ENCODE results near the gene ING1. TPM values are rescaled to one million over a fixed set of nuclear protein-coding genes. Genes with fewer than 3 reads are reported as not detected.

Gene ING1
- total RNA-seq, 2 experiments from 2014 or later = 19.5 to 21.1 TPM

DNA sequence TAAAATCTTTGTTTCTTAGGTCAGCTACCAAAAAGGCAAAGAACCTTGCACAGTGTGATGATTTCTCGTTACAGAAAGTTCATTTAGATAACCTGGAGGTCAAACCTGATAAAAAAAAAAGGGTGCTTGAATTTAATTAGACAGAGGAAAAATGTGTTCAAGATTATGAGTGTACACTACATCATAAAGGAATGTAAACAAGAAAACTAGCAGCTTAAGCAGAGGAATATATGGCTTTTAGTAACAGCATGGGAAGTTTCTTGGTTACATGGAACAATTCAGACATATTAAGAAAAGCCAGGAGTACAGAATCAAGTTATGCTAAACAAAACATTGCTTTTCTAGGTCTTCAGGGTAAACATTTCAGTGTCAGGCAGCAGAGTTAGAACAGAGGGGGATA, 32.9 kb downstream of the ING1 start:
- Mint-ChIP-seq H3K4me1 (no peaks in the 10 kb centered on the region), H3K36me3 (no peaks in the 10 kb centered on the region), H3K4me3 (no peak overlapping the region), H3K27me3 (peaks cover 2% of the 10 kb centered on the region), H3K27ac (no peak overlapping the region), H3K9me3 (peaks cover 6% of the 10 kb centered on the region)
- no peak for ATAC-seq (ENCODE audit: low read depth)
- DNase-seq = no peak
- POLR2A ChIA-PET = no interaction called here

DNA sequence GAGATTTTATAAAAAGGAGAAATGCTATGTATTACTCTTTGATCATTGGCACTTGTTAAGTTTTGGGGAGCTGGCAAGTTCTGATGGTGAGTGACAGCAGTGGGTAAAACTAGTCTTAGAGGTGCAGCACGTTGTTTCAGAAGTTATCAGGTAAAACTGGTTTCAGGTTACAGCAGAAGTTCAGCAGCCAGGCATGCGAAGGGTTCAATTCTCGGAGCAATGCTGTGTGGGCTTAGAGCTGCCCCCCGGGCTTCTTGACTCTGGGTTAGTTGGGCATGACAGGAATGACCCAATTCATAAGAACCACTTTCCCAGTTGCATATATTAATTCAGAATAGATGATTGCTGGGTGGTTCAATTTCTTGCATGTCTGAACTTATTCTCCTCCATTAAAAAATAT, 34.8 kb downstream of the ING1 start:
- ATAC-seq (ENCODE audit: low read depth) = no peak
- Mint-ChIP-seq H3K9me3 (peaks cover 8% of the 10 kb centered on the region), H3K27ac (no peak overlapping the region), H3K27me3 (peaks cover 5% of the 10 kb centered on the region), H3K36me3 (no peaks in the 10 kb centered on the region), H3K4me3 (no peak overlapping the region), H3K4me1 (no peaks in the 10 kb centered on the region)
- POLR2A ChIA-PET = no interaction called here
- DNase-seq = no peak

DNA sequence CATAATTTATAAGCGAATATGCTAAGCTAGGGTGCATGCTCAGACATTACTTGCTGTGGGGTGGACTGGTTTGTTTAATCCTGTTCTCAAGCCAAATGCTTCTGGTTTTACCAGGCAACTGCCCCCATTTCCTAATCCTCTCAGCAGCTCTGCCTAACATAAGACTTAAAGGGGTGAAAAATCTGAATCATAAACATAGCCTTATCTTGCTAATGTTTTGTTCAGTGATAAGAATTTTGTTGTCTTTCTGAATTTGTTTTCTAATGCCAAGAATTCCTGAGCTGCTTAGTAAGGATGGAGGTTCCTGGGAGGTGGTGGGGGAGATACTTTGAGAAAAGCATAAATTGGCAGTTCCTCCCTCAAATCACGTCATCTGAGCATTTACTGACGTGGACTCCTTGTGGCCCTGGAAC, 42.7 kb downstream of the ING1 start:
- Mint-ChIP-seq H3K4me1 (no peaks in the 10 kb centered on the region), H3K36me3 (no peaks in the 10 kb centered on the region), H3K27ac (no peak overlapping the region), H3K4me3 (no peak overlapping the region), H3K9me3 (peaks cover 4% of the 10 kb centered on the region), H3K27me3 (peaks cover 10% of the 10 kb centered on the region)
- no peak for DNase-seq
- ATAC-seq (ENCODE audit: low read depth) = no peak
- POLR2A ChIA-PET = no interaction called here

DNA sequence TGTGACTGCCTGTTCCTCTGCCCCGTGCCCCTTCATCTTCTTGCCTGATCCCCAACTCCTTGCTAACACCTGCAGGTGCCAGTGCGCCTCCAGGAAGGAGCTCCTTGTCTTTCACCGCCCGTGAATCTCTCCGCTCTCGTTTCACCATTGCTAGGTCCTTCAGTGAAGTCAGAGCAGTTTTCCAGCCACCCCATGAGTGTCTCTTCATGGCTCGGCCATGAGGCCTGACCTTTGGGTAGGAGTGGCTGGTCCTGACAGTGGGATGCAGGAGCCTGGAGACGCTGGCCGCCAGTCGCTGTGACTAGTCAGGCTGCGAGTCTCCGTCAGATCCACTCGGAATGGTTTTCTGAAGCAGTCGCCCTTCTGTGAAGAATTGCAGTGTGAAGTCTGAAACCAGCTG, 43.8 kb downstream of the ING1 start:
- POLR2A ChIA-PET = no interaction called here

DNA sequence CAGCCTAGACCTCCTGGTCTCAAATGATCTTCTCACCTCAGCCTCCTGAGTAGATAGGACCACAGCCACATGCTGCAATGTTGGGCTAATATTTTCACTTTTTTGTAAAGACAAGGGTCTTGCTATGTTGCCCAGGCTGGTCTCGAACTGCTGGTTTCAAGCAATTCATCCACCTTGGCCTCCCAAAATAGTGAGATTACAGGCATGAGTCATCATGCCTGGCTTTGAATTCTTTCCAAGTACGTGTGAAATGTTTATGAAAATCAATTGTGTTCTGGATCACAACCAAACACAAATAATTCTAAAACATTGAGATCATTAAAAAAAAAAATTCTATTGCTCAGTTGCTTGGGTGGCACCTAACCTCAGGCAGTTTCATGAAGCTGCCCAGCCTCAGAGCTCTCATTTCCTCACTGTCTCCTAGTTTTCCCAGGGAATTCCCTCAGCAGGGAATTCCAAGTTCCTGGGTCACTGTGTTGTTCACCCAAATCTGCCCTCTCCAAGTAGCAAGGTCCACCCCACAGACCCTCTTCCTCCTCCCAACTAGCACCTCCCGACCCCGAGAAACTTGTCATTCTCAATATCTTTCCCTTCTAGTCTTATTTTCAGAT, 44.8 kb downstream of the ING1 start:
- Mint-ChIP-seq H3K4me1 (peaks cover 2% of the 10 kb centered on the region), H3K9me3 (peaks cover 5% of the 10 kb centered on the region), H3K27me3 (peaks cover 7% of the 10 kb centered on the region), H3K27ac (no peak overlapping the region), H3K36me3 (no peaks in the 10 kb centered on the region), H3K4me3 (no peak overlapping the region)
- POLR2A ChIA-PET = no interaction called here
- DNase-seq (no peak), ATAC-seq (ENCODE audit: low read depth) (no peak)

More for the DNA sequence above, 43.8 kb downstream of the ING1 start:
- Mint-ChIP-seq H3K36me3 (no peaks in the 10 kb centered on the region), H3K9me3 (peaks cover 4% of the 10 kb centered on the region), H3K27me3 (peaks cover 10% of the 10 kb centered on the region), H3K4me1 (no peaks in the 10 kb centered on the region), H3K4me3 (no peak overlapping the region), H3K27ac (no peak overlapping the region)
- DNase-seq = no peak
- ATAC-seq (ENCODE audit: low read depth) = no peak

DNA sequence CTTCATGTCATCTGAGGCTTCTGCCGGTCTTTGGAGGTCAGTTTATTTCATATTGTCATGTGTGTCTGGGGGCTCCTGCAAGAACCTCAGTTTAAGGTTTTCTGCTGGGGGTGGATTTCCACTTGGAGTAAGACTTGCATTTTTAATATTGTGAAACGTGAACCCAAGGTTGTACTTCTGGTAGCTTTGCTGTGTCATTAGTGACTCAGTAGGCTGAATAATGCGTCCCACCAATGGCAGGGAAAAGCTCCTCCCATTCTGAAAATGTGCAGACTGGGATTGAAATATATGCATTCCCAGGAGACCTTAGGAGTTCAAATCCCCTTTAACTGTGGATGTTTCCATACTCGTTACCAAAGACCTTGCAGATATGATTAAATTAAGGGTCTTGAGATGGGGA, 46.2 kb downstream of the ING1 start:
- H3K27me3 Mint-ChIP-seq = peaks cover 10% of the 10 kb centered on the region
- DNase-seq (no peak), ATAC-seq (ENCODE audit: low read depth) (no peak)
- no peak overlapping the region for H3K27ac Mint-ChIP-seq
- no peak overlapping the region for H3K4me3 Mint-ChIP-seq
- H3K9me3 Mint-ChIP-seq = peaks cover 9% of the 10 kb centered on the region
- POLR2A ChIA-PET = no interaction called here
- no peaks in the 10 kb centered on the region for H3K36me3 Mint-ChIP-seq
- H3K4me1 Mint-ChIP-seq = peaks cover 2% of the 10 kb centered on the region

DNA sequence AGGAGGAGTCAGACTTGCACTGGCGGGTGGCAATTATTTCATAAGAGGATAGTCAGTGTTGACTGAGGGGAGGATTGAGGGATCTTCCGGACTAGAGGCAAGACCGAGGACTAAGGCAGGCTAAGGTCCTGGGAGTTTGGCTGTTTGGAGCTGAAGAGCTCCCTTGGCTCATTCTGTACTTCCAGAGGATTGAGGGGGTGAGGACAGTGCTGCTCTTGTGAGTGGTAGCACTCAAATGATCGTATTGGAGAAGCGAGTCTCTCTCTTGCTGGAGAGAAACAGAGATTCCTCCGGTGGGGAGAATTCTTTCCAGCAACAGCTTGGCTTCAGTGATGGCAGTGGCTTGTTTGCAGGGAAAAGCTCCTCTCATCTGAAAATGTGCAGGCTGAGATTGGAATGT, 47.1 kb downstream of the ING1 start:
- Mint-ChIP-seq H3K9me3 (peaks cover 8% of the 10 kb centered on the region), H3K4me3 (no peak overlapping the region), H3K27ac (no peak overlapping the region), H3K4me1 (peaks cover 2% of the 10 kb centered on the region), H3K36me3 (no peaks in the 10 kb centered on the region), H3K27me3 (peaks cover 10% of the 10 kb centered on the region)
- ATAC-seq (ENCODE audit: low read depth) (no peak), DNase-seq (no peak)
- POLR2A ChIA-PET = no interaction called here

DNA sequence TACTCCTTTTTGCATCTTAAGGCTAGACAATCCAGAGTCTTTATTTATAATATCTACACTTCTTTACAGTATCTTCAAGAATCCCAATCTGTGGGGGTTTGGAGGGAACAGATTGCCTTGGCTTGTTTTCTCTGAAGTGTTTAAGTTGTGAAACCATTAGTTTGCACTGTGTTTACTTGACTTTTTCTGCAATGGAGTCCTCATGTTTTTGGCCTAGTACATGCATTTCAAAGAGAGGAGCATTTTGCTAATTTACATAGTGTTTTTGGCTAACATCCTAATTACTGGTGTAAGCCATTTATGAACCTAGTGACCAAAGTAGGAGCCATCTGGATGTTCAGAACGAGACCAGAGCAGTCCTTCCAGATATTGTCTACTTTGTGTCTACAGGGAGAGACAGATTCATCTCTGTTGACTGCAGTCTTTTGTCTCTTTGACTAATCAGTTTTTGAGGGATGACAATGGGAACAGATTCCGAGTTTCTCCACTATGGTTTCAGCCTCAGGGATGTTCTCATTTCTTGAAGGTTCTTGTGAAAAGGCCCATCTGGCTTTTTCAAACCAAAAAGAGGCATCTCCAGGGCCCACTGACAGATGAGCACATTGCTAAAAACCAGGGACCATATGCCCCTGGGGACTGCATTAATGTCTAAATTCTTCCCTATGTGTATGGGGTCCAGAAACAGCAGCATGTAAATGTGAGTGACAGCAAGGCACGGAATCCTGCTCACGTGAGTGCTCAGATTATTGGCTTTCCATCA, 53.4 kb downstream of the ING1 start:
- POLR2A ChIA-PET = no interaction called here
- H3K27me3 Mint-ChIP-seq = peaks cover 18% of the 10 kb centered on the region
- DNase-seq = no peak
- no peak overlapping the region for H3K4me3 Mint-ChIP-seq
- H3K27ac Mint-ChIP-seq = no peak overlapping the region
- H3K4me1 Mint-ChIP-seq = peaks cover 3% of the 10 kb centered on the region
- peaks cover 8% of the 10 kb centered on the region for H3K9me3 Mint-ChIP-seq
- H3K36me3 Mint-ChIP-seq = no peaks in the 10 kb centered on the region
- no peak for ATAC-seq (ENCODE audit: low read depth)

DNA sequence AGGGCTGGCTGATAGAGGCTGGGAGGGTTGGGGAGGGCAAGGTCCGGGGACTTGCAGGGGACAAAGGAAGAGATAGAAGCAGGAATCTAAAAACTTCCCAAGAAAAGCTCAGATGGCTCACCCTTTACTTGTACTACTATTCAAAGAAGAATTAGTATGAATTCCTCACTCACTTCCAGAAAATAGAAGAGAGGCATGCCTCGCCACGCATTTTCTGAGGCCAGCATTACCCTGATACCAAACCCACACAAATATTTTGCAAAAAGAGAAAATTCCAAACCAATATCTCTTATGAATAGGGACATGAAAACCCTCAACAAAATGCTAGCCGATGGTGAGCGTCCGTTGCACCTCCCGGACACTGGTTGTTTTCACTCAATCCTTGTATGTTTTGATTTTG, 54.0 kb downstream of the ING1 start:
- Mint-ChIP-seq H3K4me1 (peaks cover 3% of the 10 kb centered on the region), H3K27me3 (peaks cover 18% of the 10 kb centered on the region), H3K36me3 (no peaks in the 10 kb centered on the region), H3K4me3 (no peak overlapping the region), H3K9me3 (peaks cover 8% of the 10 kb centered on the region), H3K27ac (no peak overlapping the region)
- ATAC-seq (ENCODE audit: low read depth) (no peak), DNase-seq (no peak)
- POLR2A ChIA-PET = no interaction called here

DNA sequence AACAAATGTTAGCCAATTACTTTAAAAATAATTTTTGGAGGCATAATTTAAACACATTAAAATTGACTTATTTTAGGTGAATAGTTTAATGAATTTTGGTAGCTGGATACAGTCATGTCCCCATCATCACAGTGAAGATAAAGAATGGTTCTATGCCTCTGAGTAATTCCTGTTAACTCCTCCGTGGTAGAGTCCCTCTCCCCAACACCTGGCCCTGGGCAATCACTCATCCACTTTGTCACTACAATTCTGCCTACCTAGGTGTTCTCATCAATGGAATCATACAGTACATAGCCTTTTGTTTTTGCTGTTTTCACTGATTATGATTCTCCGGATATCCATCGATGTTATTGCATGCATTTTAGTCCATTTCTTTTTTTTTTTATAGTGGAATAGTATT, 55.6 kb downstream of the ING1 start:
- DNase-seq = no peak
- ATAC-seq (ENCODE audit: low read depth) = no peak
- H3K4me3 Mint-ChIP-seq = no peak overlapping the region
- H3K36me3 Mint-ChIP-seq = no peaks in the 10 kb centered on the region
- H3K9me3 Mint-ChIP-seq = peaks cover 3% of the 10 kb centered on the region
- no peak overlapping the region for H3K27ac Mint-ChIP-seq
- H3K27me3 Mint-ChIP-seq = peaks cover 17% of the 10 kb centered on the region
- peaks cover 2% of the 10 kb centered on the region for H3K4me1 Mint-ChIP-seq
- POLR2A ChIA-PET = no interaction called here

DNA sequence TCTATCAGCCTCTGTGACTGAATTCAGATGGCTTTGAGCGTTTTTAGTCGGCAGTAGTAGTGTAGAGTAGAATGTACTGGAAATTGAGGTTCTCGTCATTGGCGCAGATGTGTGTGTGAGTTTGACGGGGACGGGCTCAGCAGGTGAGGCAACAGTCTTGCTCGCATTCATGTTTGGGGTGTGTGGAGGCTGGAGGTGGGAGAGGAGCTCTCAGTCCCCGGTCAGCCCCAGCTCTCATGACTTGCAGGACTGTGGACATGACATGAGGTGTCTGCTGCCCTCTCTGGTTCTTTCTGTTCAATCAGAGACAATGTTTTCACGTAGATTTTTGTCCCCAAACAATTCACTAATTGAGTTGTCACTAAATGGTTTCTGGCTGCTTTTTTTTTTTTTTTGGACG, 57.2 kb downstream of the ING1 start:
- no peak for ATAC-seq (ENCODE audit: low read depth)
- Mint-ChIP-seq H3K27me3 (peaks cover 24% of the 10 kb centered on the region), H3K4me1 (peaks cover 4% of the 10 kb centered on the region), H3K9me3 (no peaks in the 10 kb centered on the region), H3K27ac (no peak overlapping the region), H3K4me3 (no peak overlapping the region), H3K36me3 (no peaks in the 10 kb centered on the region)
- POLR2A ChIA-PET = no interaction called here
- DNase-seq = no peak

DNA sequence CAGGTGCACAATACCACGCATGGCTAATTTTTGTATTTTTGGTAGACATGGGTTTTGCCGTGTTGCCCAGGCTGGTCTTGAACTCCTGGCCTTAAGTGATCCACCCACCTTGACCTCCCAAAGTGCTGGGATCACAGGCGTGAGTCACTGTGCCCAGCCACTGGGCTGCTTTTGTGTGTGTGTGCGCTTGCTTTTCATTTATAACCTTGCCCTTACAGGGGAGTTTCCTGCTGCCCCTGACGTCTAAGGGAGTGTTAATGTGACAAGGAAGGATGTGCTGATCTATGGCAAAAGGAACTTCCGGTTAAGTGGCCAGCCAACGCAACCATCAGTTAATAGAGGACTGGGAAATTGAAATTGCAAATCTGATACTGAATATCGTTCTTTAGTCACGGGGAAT, 57.7 kb downstream of the ING1 start:
- Mint-ChIP-seq H3K27ac (no peak overlapping the region), H3K9me3 (no peaks in the 10 kb centered on the region), H3K36me3 (no peaks in the 10 kb centered on the region), H3K4me1 (peaks cover 6% of the 10 kb centered on the region), H3K27me3 (peaks cover 21% of the 10 kb centered on the region), H3K4me3 (no peak overlapping the region)
- no peak for DNase-seq
- no peak for ATAC-seq (ENCODE audit: low read depth)
- POLR2A ChIA-PET = no interaction called here

DNA sequence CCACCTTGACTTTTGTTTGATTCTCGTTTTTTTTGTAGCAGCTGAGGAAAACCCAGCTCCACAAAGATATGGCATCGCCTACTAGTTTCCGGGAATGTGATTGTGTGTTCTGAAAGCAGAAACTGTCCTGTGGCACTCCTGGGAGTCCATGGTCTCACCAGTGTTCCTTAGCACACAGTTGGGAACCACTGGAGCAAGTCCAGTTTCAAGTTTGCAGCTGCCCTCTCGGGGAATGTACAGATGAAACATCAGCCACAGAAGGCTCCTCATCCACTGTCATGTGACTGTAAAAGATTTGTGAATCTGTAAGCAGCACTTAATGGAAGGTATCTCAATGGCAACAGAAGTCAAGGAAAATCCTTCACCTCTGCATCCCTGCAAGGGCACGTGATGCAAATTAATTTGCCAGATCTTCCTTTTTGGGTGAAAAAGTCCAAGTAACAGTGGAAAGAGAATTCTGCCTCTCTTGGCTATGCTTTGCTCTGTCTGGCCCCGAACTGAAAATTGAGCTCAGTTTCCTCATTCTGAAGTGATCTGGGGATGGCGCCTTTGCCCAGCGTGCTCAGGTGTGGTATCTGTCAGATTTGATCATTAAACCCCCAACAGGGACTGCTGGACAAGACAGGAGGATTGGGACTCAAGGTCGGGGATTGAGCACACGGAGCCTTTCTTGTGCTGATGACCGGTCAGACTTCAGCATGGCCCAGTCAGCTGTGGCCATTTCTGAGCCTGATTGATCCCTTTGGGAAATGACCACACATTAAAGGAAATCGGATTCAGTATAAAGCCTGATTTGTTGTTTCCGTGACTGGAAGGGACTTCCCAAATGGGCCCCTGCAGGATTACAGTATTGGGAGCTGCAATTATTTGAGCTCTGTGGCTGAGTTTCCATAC, 58.8 kb downstream of the ING1 start:
- Mint-ChIP-seq H3K36me3 (no peaks in the 10 kb centered on the region), H3K27ac (no peak overlapping the region), H3K4me3 (no peak overlapping the region), H3K4me1 (peaks cover 9% of the 10 kb centered on the region), H3K27me3 (peaks cover 21% of the 10 kb centered on the region), H3K9me3 (no peaks in the 10 kb centered on the region)
- POLR2A ChIA-PET = no interaction called here
- DNase-seq (no peak), ATAC-seq (ENCODE audit: low read depth) (no peak)

Measured in activated naive CD8-positive, alpha-beta T cell treated with anti-CD3 and anti-CD28 coated beads, Interleukin-2, amount 10 ng/mL, durations not matched to agents 7 days and 5 days (primary cell).